Mucosa of descending colon (tissue), 3 donors: ENCODE measurements around the gene ARHGEF11. TPM values are rescaled to one million over a fixed set of nuclear protein-coding genes. Genes with fewer than 3 reads are reported as not detected.
A peak's percentile ranks its signal among the peaks of the same experiment; 100 is the strongest.

Experiments
- ATAC-seq: fragments of 200-7000 bp; cut with Tn5 transposase; one replicate; pipeline ENCODE4 v1.9.1; 2020; ENCODE audit warnings: mild to moderate bottlenecking, moderate library complexity
- DNase-seq, 3 donors: peaks; one replicate each; pipeline ENCODE4 v3.0.0-alpha.2; 2020
- H3K36me3 ChIP-seq: fragments of 200-600 bp; one replicate; pipeline ENCODE4 v1.8.0; 2021; ENCODE audit warnings: low read depth, mild to moderate bottlenecking
- H3K4me1 ChIP-seq: fragments of 200-600 bp; one replicate; pipeline ENCODE4 v1.8.0; 2021; ENCODE audit warnings: low read depth, mild to moderate bottlenecking
- H3K4me3 ChIP-seq: fragments of 200-600 bp; one replicate; pipeline ENCODE4 v1.8.0; 2021; ENCODE audit warnings: mild to moderate bottlenecking
- H3K9me3 ChIP-seq: fragments of 200-600 bp; one replicate; pipeline ENCODE4 v1.8.0; 2021; ENCODE audit warnings: mild to moderate bottlenecking
- CTCF ChIP-seq: fragments of 200-600 bp; IDR thresholded peaks from one replicate; pipeline ENCODE4 v1.8.0; 2022; ENCODE audit warnings: antibody characterized with exemption, mild to moderate bottlenecking
- intact Hi-C, 2 donors: fragments of 100-400 bp; cut with DNase I in 1 of 2; cut with micrococcal nuclease in 1 of 2; formaldehyde crosslinking; loops; one replicate each; pipeline versions ENCODE4 v1.11.0 to v1.11.1; 2022; cut with DNase I, micrococcal nuclease
- total RNA-seq, 3 donors: library from RNA; stranded (reverse); fragmentation: NEBNext Ultra II Directional in 2 of 3; extraction: Animal tissue kit (Norgen Biotek cat#: 25700) in 2 of 3; gene quantifications; one replicate each; pipeline versions ENCODE4 v1.2.1 to v1.2.4, GENCODE V29; 2021 to 2023
- donor health status: DM: no; HTN: no; CAD: no; lungs with moderate emphysema.
- donor health status: DM: no; HTN: no; CAD: no.
- donor health status: DM: no; HTN: yes; CAD: no.

The ARHGEF11 gene
- total RNA-seq, 3 donors from 2014 or later, result 47.7 to 75.1 (median 60.0) TPM

DNA sequence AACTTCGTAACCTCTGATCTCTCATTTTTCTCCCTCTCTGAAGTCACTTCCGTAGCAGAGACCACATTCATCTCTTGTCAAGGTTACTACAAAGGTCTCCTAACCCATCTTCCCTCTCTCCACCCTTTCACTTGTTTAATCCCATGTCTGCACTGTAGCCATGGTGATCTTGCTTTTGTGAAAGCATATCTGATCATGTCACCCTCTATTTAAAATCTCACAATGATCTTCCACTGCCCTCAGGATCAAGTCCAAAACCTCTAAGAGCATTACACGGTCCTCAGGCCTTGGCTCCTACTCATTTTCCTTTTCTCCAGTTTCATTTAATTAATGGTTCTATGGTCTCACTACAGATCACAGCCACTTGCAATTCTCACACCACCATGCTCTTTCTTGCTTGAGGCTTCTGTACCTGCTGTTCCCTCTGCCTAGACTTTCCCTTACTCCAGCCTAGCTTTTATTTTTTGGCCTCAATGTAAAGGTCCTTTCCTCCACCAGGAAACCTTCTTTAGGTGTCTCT lies 12.1 kb downstream of the ARHGEF11 start:
- DNase-seq, result no peak

GRCh38 chr1:157032303-157032702 lies 13.2 kb downstream of the ARHGEF11 start:
- Histone ChIP-seq H3K4me3 (no peak overlapping the region), H3K9me3 (no peaks in the 10 kb centered on the region), H3K4me1 (no peaks in the 10 kb centered on the region), H3K36me3 (no peaks in the 10 kb centered on the region)
- ATAC-seq, result no peak
- no peak for DNase-seq
- intact Hi-C loops, result no loop called here
- no peak for TF ChIP-seq CTCF

More for the DNA sequence above, 12.1 kb downstream of the ARHGEF11 start:
- no peaks in the 10 kb centered on the region for H3K9me3 ChIP-seq
- no peaks in the 10 kb centered on the region for H3K36me3 ChIP-seq
- ATAC-seq, result no peak
- no peaks in the 10 kb centered on the region for H3K4me1 ChIP-seq
- H3K4me3 ChIP-seq, result no peak overlapping the region
- no peak for TF ChIP-seq CTCF
- intact Hi-C loops, result no loop called here

DNA sequence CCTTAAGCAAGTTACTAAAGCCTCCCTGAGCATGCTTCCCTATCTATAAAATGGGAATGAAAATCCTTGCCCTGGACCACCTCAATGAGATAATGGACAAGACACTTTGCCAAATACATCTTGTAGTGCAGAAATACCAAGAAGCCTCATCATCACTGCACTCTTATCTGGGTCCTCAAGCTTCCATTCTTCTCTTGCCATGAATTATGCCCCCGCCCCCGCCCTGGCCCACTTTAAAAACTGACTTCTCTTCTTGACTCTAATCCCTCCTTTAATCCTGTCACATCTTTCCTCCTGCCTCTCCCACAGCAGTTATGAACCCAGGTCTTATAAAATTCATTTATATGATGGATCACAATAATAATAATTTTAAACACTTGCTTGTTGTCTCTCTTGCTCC lies 14.8 kb downstream of the ARHGEF11 start:
- no peak overlapping the region for H3K4me3 ChIP-seq
- ATAC-seq, result no peak
- H3K4me1 ChIP-seq, result no peaks in the 10 kb centered on the region
- intact Hi-C loops, result no loop called here
- DNase-seq, result no peak
- no peaks in the 10 kb centered on the region for H3K36me3 ChIP-seq
- TF ChIP-seq CTCF, result no peak
- H3K9me3 ChIP-seq, result no peaks in the 10 kb centered on the region

DNA sequence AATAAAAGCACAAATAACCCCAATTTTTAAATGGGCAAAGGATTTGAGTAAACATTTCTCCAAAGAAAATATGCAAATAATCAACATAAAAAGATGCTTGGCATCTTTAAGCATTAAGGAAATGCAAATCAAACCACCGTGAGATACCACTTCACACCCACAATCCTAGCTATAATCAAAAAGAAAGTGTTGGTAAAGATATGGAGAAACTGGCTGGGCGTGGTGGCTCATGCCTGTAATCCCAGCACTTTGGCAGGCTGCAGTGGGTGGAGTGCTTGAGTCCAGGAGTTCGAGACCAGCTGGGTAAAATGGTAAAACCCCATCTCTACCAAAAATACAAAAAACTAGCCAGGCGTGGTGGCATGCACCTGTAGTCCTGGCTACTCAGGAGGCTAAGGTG lies 16.9 kb downstream of the ARHGEF11 start:
- Histone ChIP-seq H3K36me3 (no peaks in the 10 kb centered on the region), H3K9me3 (no peaks in the 10 kb centered on the region), H3K4me1 (no peaks in the 10 kb centered on the region), H3K4me3 (no peak overlapping the region)
- intact Hi-C loops, result no loop called here
- no peak for TF ChIP-seq CTCF
- peak in 1 of 3 donors; percentile 26 for DNase-seq
- peak; percentile 35 for ATAC-seq

DNA sequence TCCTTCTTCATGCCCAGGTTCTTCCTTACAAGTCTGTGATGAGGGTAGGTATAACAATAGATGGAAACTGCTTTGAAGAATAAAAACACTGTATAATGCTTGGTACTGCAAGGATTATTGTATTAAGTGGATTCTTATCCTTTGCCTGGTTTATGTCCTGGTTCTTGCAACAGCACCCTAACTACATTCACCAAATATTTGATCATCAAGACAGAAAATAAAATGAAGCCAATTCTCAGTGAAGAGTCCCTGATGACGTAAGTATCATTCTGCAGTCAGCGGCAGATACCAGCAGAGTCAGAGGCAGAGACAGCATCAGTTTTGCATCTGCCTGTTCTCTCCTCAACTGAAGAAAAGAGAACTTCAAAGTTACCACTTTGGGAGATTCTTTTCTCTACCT lies 19.7 kb downstream of the ARHGEF11 start:
- intact Hi-C loops, result no loop called here
- Histone ChIP-seq H3K4me3 (no peak overlapping the region), H3K36me3 (no peaks in the 10 kb centered on the region), H3K4me1 (no peaks in the 10 kb centered on the region), H3K9me3 (peaks cover 17% of the 10 kb centered on the region)
- no peak for TF ChIP-seq CTCF
- no peak for ATAC-seq
- DNase-seq, result no peak

GRCh38 chr1:157025385-157025784 lies 20.2 kb downstream of the ARHGEF11 start:
- Histone ChIP-seq H3K4me3 (no peak overlapping the region), H3K4me1 (no peaks in the 10 kb centered on the region), H3K9me3 (peaks cover 18% of the 10 kb centered on the region), H3K36me3 (no peaks in the 10 kb centered on the region)
- no peak for TF ChIP-seq CTCF
- ATAC-seq, result no peak
- intact Hi-C loops, result no loop called here
- DNase-seq, result no peak
